HepG2 (cell line): Measurements from ENCODE around the gene CAPN15.
A peak's percentile ranks its signal among the peaks of the same experiment; 100 is the strongest.

Experiments used
- CEBPB ChIP-seq: IDR thresholded peaks from 2 replicates; pipeline ENCODE4 v1.6.1; 2011; ENCODE audit warnings: low read depth, low read length, improper control_type of control experiment, borderline replicate concordance
- KLF15 ChIP-seq: sonication (generic); formaldehyde crosslinking; IDR thresholded peaks from 2 replicates; pipeline ENCODE4 v1.8.1; 2023; ENCODE audit warnings: borderline replicate concordance, mild to moderate bottlenecking, inconsistent platforms, missing genetic modification reagents, mixed read lengths
- KMT2B ChIP-seq: IDR thresholded peaks from 2 replicates; pipeline ENCODE4 v1.6.1; 2016; ENCODE audit warnings: missing genetic modification reagents, missing compliant biosample characterization
- RFX5 ChIP-seq: IDR thresholded peaks from 2 replicates; pipeline ENCODE4 v1.6.1; 2011; ENCODE audit warnings: low read depth, low read length, improper control_type of control experiment
- SOX6 ChIP-seq, 2 experiments: fragments of 450-650 bp in 1 of 2; sonication (generic) in 1 of 2; formaldehyde crosslinking in 1 of 2; IDR thresholded peaks; 2 replicates each; pipeline versions ENCODE4 v1.4.0 to v1.6.1; 2017 to 2020; ENCODE audit warnings: antibody characterized with exemption in 1 of 2, mild to moderate bottlenecking in 1 of 2, missing genetic modification reagents in 1 of 2
- SRF ChIP-seq: IDR thresholded peaks from 2 replicates; pipeline ENCODE4 v1.6.1; 2011; ENCODE audit warnings: mild to moderate bottlenecking, low read depth, low read length, moderate library complexity
- ZFP37 ChIP-seq: sonication (generic); formaldehyde crosslinking; IDR thresholded peaks from 2 replicates; pipeline ENCODE4 v1.4.0; 2020; ENCODE audit warnings: missing genetic modification reagents, borderline replicate concordance
- ZNF879 ChIP-seq: sonication (generic); formaldehyde crosslinking; IDR thresholded peaks from 2 replicates; pipeline ENCODE4 v1.8.1; 2023; ENCODE audit warnings: missing genetic modification reagents
- TF ChIP-seq, protein P1 (sequence below): sonication (generic); formaldehyde crosslinking; IDR thresholded peaks from 2 replicates; pipeline ENCODE4 v1.5.0; 2020; ENCODE audit warnings: mild to moderate bottlenecking, missing genetic modification reagents, moderate library complexity
- TF ChIP-seq, protein P2 (sequence below): sonication (generic); formaldehyde crosslinking; IDR thresholded peaks from 2 replicates; pipeline ENCODE4 v1.5.0; 2020; ENCODE audit warnings: mild to moderate bottlenecking, missing genetic modification reagents, borderline replicate concordance

DNA sequence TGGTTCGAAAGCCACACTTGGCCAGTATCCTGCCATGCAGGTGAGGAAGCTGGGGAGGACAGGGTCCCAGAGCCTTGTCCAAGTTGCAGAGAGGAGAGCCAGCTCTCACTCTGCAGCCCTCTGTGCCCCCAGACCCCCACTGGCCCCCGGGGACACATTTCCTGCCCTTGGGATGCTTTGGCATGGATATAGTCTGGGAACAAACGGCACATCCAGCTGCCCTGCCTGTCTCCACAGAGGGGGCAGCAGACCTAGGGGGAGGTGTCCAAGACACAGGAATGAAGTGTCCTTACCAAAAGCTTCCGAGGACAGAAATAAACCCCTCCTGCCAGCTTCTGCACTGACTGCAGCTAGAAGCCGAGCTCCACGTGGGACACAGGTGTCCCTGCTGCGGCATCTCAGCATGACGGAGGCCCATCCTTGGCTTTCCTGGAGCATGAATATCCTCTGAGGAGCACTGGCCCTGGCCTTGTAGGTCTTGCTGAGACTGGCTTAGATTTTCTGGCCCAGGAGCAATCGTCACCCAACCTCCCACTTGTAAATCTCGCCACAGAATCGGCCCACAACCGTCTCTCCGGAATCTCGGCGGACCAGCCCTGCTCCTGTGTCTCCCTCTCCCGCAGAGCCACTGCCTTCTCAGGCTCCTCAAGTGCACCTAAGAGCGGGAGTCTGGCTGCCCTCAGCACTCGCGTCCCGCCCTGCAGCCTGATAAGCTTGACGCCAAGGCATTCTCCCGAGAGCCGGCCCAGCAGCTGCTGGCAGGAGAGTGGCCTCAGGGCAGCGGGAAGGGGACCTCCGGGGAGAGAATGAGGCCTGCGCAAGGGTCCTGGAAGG, 1.1 kb upstream of the CAPN15 start:
- TF ChIP-seq, protein P1, sequence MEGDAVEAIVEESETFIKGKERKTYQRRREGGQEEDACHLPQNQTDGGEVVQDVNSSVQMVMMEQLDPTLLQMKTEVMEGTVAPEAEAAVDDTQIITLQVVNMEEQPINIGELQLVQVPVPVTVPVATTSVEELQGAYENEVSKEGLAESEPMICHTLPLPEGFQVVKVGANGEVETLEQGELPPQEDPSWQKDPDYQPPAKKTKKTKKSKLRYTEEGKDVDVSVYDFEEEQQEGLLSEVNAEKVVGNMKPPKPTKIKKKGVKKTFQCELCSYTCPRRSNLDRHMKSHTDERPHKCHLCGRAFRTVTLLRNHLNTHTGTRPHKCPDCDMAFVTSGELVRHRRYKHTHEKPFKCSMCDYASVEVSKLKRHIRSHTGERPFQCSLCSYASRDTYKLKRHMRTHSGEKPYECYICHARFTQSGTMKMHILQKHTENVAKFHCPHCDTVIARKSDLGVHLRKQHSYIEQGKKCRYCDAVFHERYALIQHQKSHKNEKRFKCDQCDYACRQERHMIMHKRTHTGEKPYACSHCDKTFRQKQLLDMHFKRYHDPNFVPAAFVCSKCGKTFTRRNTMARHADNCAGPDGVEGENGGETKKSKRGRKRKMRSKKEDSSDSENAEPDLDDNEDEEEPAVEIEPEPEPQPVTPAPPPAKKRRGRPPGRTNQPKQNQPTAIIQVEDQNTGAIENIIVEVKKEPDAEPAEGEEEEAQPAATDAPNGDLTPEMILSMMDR (CRISPR knock-in tag): no peak
- TF ChIP-seq SRF (no peak), KLF15 (CRISPR knock-in tag) (no peak), ZNF879 (CRISPR knock-in tag) (0 out of 2 replicates have a peak, but pooled peaks have one; percentile 18), RFX5 (no peak), ZFP37 (CRISPR knock-in tag) (no peak), KMT2B (CRISPR knock-in tag) (no peak), CEBPB (no peak), SOX6 (IDR thresholded peaks at IDR 0.05) (no peak), SOX6 (CRISPR knock-in tag; IDR thresholded peaks at IDR 0.05) (no peak)
- TF ChIP-seq, protein P2, sequence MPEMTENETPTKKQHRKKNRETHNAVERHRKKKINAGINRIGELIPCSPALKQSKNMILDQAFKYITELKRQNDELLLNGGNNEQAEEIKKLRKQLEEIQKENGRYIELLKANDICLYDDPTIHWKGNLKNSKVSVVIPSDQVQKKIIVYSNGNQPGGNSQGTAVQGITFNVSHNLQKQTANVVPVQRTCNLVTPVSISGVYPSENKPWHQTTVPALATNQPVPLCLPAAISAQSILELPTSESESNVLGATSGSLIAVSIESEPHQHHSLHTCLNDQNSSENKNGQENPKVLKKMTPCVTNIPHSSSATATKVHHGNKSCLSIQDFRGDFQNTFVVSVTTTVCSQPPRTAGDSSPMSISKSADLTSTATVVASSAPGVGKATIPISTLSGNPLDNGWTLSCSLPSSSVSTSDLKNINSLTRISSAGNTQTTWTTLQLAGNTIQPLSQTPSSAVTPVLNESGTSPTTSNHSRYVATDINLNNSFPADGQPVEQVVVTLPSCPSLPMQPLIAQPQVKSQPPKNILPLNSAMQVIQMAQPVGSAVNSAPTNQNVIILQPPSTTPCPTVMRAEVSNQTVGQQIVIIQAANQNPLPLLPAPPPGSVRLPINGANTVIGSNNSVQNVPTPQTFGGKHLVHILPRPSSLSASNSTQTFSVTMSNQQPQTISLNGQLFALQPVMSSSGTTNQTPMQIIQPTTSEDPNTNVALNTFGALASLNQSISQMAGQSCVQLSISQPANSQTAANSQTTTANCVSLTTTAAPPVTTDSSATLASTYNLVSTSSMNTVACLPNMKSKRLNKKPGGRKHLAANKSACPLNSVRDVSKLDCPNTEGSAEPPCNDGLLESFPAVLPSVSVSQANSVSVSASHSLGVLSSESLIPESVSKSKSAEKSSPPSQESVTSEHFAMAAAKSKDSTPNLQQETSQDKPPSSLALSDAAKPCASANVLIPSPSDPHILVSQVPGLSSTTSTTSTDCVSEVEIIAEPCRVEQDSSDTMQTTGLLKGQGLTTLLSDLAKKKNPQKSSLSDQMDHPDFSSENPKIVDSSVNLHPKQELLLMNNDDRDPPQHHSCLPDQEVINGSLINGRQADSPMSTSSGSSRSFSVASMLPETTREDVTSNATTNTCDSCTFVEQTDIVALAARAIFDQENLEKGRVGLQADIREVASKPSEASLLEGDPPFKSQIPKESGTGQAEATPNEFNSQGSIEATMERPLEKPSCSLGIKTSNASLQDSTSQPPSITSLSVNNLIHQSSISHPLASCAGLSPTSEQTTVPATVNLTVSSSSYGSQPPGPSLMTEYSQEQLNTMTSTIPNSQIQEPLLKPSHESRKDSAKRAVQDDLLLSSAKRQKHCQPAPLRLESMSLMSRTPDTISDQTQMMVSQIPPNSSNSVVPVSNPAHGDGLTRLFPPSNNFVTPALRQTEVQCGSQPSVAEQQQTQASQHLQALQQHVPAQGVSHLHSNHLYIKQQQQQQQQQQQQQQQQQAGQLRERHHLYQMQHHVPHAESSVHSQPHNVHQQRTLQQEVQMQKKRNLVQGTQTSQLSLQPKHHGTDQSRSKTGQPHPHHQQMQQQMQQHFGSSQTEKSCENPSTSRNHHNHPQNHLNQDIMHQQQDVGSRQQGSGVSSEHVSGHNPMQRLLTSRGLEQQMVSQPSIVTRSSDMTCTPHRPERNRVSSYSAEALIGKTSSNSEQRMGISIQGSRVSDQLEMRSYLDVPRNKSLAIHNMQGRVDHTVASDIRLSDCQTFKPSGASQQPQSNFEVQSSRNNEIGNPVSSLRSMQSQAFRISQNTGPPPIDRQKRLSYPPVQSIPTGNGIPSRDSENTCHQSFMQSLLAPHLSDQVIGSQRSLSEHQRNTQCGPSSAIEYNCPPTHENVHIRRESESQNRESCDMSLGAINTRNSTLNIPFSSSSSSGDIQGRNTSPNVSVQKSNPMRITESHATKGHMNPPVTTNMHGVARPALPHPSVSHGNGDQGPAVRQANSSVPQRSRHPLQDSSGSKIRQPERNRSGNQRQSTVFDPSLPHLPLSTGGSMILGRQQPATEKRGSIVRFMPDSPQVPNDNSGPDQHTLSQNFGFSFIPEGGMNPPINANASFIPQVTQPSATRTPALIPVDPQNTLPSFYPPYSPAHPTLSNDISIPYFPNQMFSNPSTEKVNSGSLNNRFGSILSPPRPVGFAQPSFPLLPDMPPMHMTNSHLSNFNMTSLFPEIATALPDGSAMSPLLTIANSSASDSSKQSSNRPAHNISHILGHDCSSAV (CRISPR knock-in tag): no peak
